GM19463 (cell line): Measurements from ENCODE around the gene ANKS6.
"Not testable (repeated sequence)": the region's sequence is repeated elsewhere in the genome, so short reads cannot be mapped to it uniquely, and the experiment has no call there.

Experiments used
- ATAC-seq: cut with Tn5 transposase; IDR thresholded peaks from one replicate; pipeline ENCODE4 v1.9.1; 2021; ENCODE audit warnings: mild to moderate bottlenecking, moderate library complexity; ENCODE audit not compliant: unreplicated experiment

Gene ANKS6

DNA sequence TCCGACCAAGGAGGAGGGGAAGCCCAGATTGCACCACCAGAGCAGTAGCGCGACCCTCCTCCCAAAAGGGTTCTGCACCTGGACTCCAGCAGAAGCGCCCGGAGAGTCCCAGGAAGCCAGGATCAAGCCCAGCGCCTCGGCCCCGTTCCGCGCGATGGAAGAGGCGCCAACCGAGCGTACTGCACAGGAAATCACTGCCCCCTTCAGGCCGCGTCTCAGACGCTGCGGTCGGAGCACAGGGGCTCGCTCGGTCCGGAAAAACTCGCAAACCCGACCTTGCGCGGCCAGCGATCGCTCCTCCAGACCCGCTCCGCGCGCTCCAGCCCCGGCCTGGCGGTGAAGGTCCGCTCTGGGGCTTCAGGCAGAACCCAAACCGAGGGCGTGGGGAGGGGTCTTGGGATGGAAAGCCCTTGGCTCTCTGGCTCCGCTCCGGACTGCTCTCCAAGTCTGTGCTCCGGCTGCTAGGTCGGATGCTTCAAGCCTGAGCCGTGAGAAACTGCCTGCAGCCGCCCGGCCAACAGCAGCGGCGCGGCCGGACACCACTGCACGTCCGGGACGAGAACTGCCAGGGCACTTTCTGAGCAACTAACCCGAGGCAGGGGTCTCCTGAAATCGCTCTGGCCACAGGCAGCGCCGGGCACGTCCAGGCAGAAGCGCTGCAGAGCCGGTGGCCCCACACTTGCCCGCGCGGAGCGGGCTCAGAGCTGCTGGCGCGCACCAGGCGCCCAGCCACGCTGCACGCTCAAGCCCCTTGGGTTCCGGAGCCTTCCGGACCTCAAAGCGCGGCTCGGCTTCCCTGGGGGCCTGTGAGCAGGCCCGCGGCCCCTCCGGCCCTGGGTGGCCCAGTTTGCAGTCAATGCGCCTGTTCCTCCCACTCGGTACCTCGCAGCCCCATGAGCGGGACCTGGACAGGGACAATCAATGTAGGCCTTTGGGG is 88.9 kb downstream of the ANKS6 start:
- no peak for ATAC-seq

DNA sequence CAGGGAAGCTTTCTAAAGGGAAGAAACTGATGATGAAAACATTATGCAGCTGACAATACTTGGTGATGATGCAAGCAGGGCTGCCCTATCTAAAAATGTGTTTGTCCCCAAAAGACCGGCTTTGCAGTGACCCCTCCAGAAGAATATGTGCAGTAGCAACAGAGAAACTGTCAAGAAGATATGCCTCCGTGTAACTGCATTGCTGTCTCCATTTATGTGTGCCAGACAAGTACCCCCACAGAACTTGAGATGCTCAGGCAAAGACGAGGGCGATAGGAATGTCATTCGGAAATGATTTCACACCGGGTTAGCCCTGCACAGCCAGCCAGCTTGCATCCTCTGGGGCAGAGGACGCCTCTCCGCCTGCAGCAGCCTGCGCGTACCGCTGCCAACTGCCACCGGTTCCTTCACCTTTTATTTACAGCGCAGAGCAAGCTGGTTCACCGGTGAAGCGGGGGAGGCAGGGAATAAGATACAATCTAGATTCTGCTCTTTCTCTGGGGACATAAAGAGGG is 89.6 kb downstream of the ANKS6 start:
- ATAC-seq, result no peak

DNA sequence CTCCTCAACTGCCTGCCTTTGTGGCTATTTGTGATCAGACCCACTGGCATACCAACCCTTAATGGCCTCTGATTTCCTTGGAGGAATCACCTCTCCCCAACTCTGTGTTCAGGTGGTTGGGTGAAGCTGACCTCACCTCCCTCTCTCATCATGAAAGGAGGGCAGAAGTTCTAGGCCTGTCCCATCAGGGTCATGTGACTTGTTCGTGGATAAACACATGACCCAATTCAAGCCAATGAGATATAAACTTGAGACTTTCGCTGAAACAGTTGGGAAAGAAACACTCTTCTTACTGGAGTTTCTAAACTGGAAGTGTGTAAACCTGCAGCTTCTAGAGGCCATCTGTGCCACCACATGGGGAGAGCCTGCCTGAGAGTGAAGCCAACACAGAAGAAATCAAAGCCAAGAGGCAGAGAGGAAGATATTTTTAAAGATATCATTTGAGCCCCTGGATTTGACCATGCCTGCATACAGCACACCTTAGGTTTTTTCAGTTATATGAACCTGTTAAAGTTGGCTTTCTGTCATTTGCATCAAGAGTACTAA is 93.4 kb downstream of the ANKS6 start:
- no peak for ATAC-seq

DNA sequence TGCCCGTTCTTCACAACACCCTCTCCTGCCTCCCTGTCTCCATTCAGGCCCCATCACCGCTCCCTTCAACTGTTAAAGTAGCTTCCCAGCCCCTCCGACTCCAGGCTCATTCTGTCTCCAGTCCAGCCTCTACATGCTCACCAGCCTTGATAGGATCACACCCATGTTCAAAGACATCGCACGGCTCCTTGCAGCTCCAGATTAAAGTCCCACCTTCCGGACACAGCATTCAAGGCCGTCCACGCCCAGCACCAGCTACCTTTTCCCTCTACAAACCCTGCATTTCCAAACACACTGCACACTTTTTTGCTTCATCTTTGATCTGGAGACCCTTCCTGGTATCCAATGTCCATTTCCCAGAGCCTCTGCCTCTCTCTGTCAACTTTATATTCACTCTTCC is 94.0 kb downstream of the ANKS6 start:
- no peak for ATAC-seq

- ATAC-seq, result no peak
Measured at GRCh38 chr9:98701576-98701975, 94.8 kb downstream of the ANKS6 start.

GRCh38 chr9:98700801-98701200 is 95.6 kb downstream of the ANKS6 start:
- no peak for ATAC-seq

DNA sequence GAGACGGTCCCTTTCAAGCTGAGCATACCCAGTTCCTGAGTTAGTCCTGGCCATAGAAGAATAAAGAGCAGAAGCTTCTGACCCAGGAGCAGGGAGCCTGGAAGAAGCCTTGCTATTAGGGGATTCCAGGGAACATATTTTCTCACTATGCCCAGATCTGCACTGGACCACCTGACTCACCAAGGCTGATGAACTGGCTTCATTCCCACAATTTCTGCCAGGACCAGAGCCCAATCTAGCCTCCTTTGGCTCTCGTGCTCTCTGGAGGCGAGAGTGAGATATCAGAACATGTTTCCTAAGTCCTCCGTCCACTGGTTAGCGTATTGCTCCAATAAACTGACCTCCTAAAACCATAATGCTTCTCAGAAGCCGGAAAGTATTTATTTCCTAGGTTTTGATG is 97.5 kb downstream of the ANKS6 start:
- ATAC-seq, result no peak

DNA sequence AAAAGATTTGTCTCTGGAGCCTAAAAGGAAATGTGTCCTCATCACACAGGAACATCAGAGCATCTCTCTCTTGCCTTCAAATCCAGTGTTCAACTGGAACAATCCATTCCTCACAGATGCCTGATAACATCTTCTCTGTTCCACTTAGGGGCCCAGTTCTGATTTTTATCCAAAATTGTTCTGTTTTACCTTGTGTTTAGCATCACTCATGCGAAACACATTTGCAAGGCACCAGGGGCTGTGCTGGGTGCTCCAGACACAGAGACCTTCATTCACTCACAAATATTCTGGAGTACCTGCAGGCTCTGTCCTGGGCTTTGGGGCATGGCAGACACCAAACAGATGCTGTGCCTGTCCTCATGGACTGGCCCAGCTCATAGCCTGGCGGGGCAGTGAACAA is 101.4 kb downstream of the ANKS6 start:
- ATAC-seq, result no peak

DNA sequence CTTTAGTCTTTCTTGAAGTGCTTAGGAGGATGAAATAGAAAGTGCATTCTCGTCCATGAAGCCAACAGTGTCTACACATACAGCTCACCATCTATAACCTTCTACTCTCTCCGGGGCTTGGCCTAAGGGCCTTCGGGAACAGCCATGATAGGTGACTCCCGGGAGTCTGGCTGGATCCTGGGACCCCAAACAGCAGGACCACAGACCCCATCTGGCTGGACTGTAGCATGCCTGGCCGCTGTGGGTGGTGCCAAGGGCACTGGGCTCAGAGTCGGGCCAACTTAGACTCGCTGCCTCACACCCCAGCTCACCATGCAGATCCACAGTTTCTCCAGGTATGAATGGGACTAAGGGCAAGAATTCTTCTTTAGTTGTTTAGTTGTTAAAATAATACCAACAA is 104.0 kb downstream of the ANKS6 start:
- ATAC-seq, result no peak

DNA sequence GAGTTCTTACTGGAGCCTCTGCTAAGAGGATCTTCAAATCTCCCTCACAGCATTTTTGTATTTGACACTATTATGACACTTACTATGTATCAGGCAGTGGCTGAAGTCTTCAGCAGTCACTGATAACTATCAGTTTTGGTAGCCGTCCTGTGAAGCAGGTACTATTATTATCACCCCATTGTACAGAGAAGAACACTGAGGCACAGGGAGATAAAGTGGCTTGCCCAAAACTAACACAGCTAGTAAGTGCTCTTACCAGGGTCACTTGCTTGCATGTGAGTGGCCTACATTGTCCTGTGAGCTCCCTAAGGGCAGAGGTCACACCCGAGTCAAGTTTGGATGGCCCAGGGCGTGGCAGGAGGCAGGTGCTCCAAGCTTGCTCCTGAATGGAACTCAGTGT is 104.5 kb downstream of the ANKS6 start:
- no peak for ATAC-seq

- no peak for ATAC-seq
Measured at GRCh38 chr9:98690686-98691085, 105.7 kb downstream of the ANKS6 start.

- ATAC-seq, result no peak
Measured at GRCh38 chr9:98688710-98689495, 107.5 kb downstream of the ANKS6 start.

DNA sequence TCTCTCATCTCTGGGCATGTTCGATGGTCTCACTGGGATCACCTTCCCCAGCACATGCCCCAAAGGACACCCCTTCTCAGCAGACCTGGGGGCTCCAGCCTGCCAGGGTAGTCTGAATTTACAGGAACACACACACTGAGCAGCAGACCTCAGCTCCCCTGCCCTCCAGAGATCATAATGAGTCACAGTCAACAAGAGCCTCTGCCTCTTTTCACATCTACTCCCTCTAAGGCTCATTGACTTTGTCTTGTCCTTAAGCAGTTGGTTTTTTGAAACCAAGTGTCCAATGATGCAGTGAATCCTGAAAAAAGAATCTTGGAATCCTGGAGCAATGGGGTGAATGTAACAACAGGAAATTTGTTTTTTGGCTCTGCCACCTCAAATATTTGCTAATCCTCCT is 108.4 kb downstream of the ANKS6 start:
- no peak for ATAC-seq

- no peak for ATAC-seq
Measured at GRCh38 chr9:98686961-98687855, 109.1 kb downstream of the ANKS6 start.

- ATAC-seq, result not testable (repeated sequence)
Measured at GRCh38 chr9:98684816-98685215, 111.5 kb downstream of the ANKS6 start.
